Activated naive CD8-positive, alpha-beta T cell treated with anti-CD3 and anti-CD28 coated beads, Interleukin-2, amount 10 ng/mL, durations not matched to agents 7 days and 5 days (primary cell): Measurements from ENCODE around the gene C2CD4A. TPM values are rescaled to one million over a fixed set of nuclear protein-coding genes. Genes with fewer than 3 reads are reported as not detected.

Source experiments
- ATAC-seq: fragments of 150-1000 bp; cut with Tn5 transposase; one replicate; pipeline ENCODE4 v1.10.0; 2021; ENCODE audit warnings: low read depth, moderate library complexity
- POLR2A ChIA-PET: fragments of 350-600 bp; sonication (Branson Sonifier 250); formaldehyde crosslinking; loops from one replicate; lab custom pipeline; 2021; ENCODE audit warnings: antibody characterized with exemption; lab: Charles Lee
- DNase-seq: peaks from one replicate; pipeline ENCODE4 v3.0.0; 2021
- H3K27ac Mint-ChIP-seq: one replicate; pipeline ENCODE4 v1.8.0; 2022; ENCODE audit warnings: mild to moderate bottlenecking, mixed read lengths
- H3K27me3 Mint-ChIP-seq: one replicate; pipeline ENCODE4 v1.8.0; 2022; ENCODE audit warnings: mild to moderate bottlenecking, moderate library complexity, mixed read lengths
- H3K36me3 Mint-ChIP-seq: one replicate; pipeline ENCODE4 v1.8.0; 2021; ENCODE audit warnings: mild to moderate bottlenecking, mixed read lengths
- H3K4me1 Mint-ChIP-seq: one replicate; pipeline ENCODE4 v1.8.0; 2021; ENCODE audit warnings: mixed read lengths
- H3K4me3 Mint-ChIP-seq: one replicate; pipeline ENCODE4 v1.8.0; 2022; ENCODE audit warnings: mild to moderate bottlenecking, moderate library complexity, mixed read lengths
- H3K9me3 Mint-ChIP-seq: one replicate; pipeline ENCODE4 v1.8.0; 2021; ENCODE audit warnings: mixed read lengths
- total RNA-seq, 2 experiments: library from RNA; stranded (reverse); gene quantifications; one replicate each; pipeline ENCODE4 v1.2.3, GENCODE V29; 2021

Gene C2CD4A
- total RNA-seq, 2 experiments from 2014 or later: not detected

- POLR2A ChIA-PET: no interaction called here
Measured at GRCh38 chr15:62052713-62053112, 14.1 kb upstream of the C2CD4A start.

GRCh38 chr15:62053439-62054085 is 13.2 kb upstream of the C2CD4A start:
- no peaks in the 10 kb centered on the region for H3K27me3 Mint-ChIP-seq
- H3K27ac Mint-ChIP-seq: no peak overlapping the region
- H3K9me3 Mint-ChIP-seq: peaks cover 2% of the 10 kb centered on the region
- ATAC-seq: no peak
- peaks cover 20% of the 10 kb centered on the region for H3K36me3 Mint-ChIP-seq
- no peak overlapping the region for H3K4me3 Mint-ChIP-seq
- no peak for DNase-seq
- H3K4me1 Mint-ChIP-seq: peaks cover 11% of the 10 kb centered on the region
- POLR2A ChIA-PET: no interaction called here

More at GRCh38 chr15:62052713-62053112, 14.1 kb upstream of the C2CD4A start:
- no peak overlapping the region for H3K27ac Mint-ChIP-seq
- H3K4me1 Mint-ChIP-seq: peaks cover 9% of the 10 kb centered on the region
- peaks cover 20% of the 10 kb centered on the region for H3K36me3 Mint-ChIP-seq
- H3K27me3 Mint-ChIP-seq: no peaks in the 10 kb centered on the region
- peaks cover 2% of the 10 kb centered on the region for H3K9me3 Mint-ChIP-seq
- ATAC-seq (no peak), DNase-seq (no peak)
- H3K4me3 Mint-ChIP-seq: no peak overlapping the region

GRCh38 chr15:62054979-62055378 is 11.8 kb upstream of the C2CD4A start:
- Mint-ChIP-seq H3K36me3 (peaks cover 16% of the 10 kb centered on the region), H3K9me3 (no peaks in the 10 kb centered on the region), H3K27ac (no peak overlapping the region), H3K4me1 (peaks cover 11% of the 10 kb centered on the region), H3K4me3 (no peak overlapping the region), H3K27me3 (no peaks in the 10 kb centered on the region)
- DNase-seq (no peak), ATAC-seq (no peak)
- POLR2A ChIA-PET: no interaction called here

GRCh38 chr15:62057341-62057980 is 9.3 kb upstream of the C2CD4A start:
- no peak overlapping the region for H3K27ac Mint-ChIP-seq
- peaks cover 25% of the 10 kb centered on the region for H3K4me1 Mint-ChIP-seq
- POLR2A ChIA-PET: no interaction called here

GRCh38 chr15:62058327-62059028 is 8.3 kb upstream of the C2CD4A start:
- DNase-seq (no peak), ATAC-seq (no peak)
- H3K27ac Mint-ChIP-seq: peak overlapping the region; percentile 20
- H3K4me1 Mint-ChIP-seq: peaks cover 24% of the 10 kb centered on the region
- POLR2A ChIA-PET: interaction anchor here (0.5 kb wide), 1 partner anchor 42 kb away, joined by 3 read pairs; no protein-coding TSS in a partner anchor
- H3K9me3 Mint-ChIP-seq: no peaks in the 10 kb centered on the region
- H3K36me3 Mint-ChIP-seq: peaks cover 10% of the 10 kb centered on the region
- H3K4me3 Mint-ChIP-seq: peak overlapping the region; percentile 61
- peaks cover 3% of the 10 kb centered on the region for H3K27me3 Mint-ChIP-seq

More at GRCh38 chr15:62057341-62057980, 9.3 kb upstream of the C2CD4A start:
- no peaks in the 10 kb centered on the region for H3K9me3 Mint-ChIP-seq
- no peaks in the 10 kb centered on the region for H3K27me3 Mint-ChIP-seq
- ATAC-seq (no peak), DNase-seq (no peak)
- H3K36me3 Mint-ChIP-seq: peaks cover 10% of the 10 kb centered on the region
- no peak overlapping the region for H3K4me3 Mint-ChIP-seq

GRCh38 chr15:62059108-62059815 is 7.5 kb upstream of the C2CD4A start:
- Mint-ChIP-seq H3K4me3 (peak overlapping the region; percentile 99), H3K27me3 (peaks cover 8% of the 10 kb centered on the region), H3K36me3 (peaks cover 9% of the 10 kb centered on the region), H3K27ac (peak overlapping the region; percentile 99), H3K9me3 (no peaks in the 10 kb centered on the region), H3K4me1 (peaks cover 21% of the 10 kb centered on the region)
- ATAC-seq (no peak), DNase-seq (no peak)
- POLR2A ChIA-PET: interaction anchor here (0.5 to 1.1 kb wide), 3 partner anchors 17 to 86 kb away, joined by 3 to 4 read pairs (median 3); no protein-coding TSS in a partner anchor

- Mint-ChIP-seq H3K27ac (peak overlapping the region; percentile 99), H3K27me3 (peaks cover 8% of the 10 kb centered on the region), H3K36me3 (peaks cover 6% of the 10 kb centered on the region), H3K4me1 (peaks cover 18% of the 10 kb centered on the region), H3K9me3 (no peaks in the 10 kb centered on the region), H3K4me3 (peak overlapping the region; percentile 99)
- POLR2A ChIA-PET: interaction anchor here (0.8 to 1.3 kb wide), 4 partner anchors 17 to 86 kb away, joined by 3 to 4 read pairs (median 3); no protein-coding TSS in a partner anchor
- DNase-seq (no peak), ATAC-seq (peak; percentile 72)
Measured at GRCh38 chr15:62059816-62060112, 7.0 kb upstream of the C2CD4A start.

- peaks cover 6% of the 10 kb centered on the region for H3K36me3 Mint-ChIP-seq
- H3K9me3 Mint-ChIP-seq: no peaks in the 10 kb centered on the region
- H3K4me1 Mint-ChIP-seq: peaks cover 18% of the 10 kb centered on the region
- peak within 1 kb of the TSS; percentile 99 for H3K27ac Mint-ChIP-seq
- peak; percentile 96 for ATAC-seq
- peak; percentile 95 for DNase-seq
- H3K27me3 Mint-ChIP-seq: peaks cover 13% of the 10 kb centered on the region
- POLR2A ChIA-PET: interaction anchor here (0.6 to 1.3 kb wide), 6 partner anchors 18 to 331 kb away, joined by 3 to 5 read pairs (median 3); no protein-coding TSS in a partner anchor
- peak within 1 kb of the TSS; percentile 99 for H3K4me3 Mint-ChIP-seq
Measured at GRCh38 chr15:62060113-62060895, 6.5 kb upstream of the C2CD4A start, which contains the start of gene VPS13C. Gene VPS13C (minus strand): TSS chr15:62060447. CDS start chr15:62060374, 73 bp downstream.

GRCh38 chr15:62060896-62061280 is 5.9 kb upstream of the C2CD4A start:
- DNase-seq (no peak), ATAC-seq (peak; percentile 2)
- no peaks in the 10 kb centered on the region for H3K9me3 Mint-ChIP-seq
- H3K4me3 Mint-ChIP-seq: peak overlapping the region; percentile 99
- H3K27me3 Mint-ChIP-seq: peaks cover 19% of the 10 kb centered on the region
- peaks cover 6% of the 10 kb centered on the region for H3K36me3 Mint-ChIP-seq
- POLR2A ChIA-PET: interaction anchor here (0.6 to 1.3 kb wide), 5 partner anchors 18 to 331 kb away, joined by 3 to 5 read pairs (median 3); no protein-coding TSS in a partner anchor
- peak overlapping the region; percentile 99 for H3K27ac Mint-ChIP-seq
- peaks cover 18% of the 10 kb centered on the region for H3K4me1 Mint-ChIP-seq

- DNase-seq (no peak), ATAC-seq (no peak)
- H3K27me3 Mint-ChIP-seq: peaks cover 43% of the 10 kb centered on the region
- peaks cover 2% of the 10 kb centered on the region for H3K36me3 Mint-ChIP-seq
- peaks cover 29% of the 10 kb centered on the region for H3K4me1 Mint-ChIP-seq
- H3K4me3 Mint-ChIP-seq: no peak overlapping the region
- H3K27ac Mint-ChIP-seq: no peak overlapping the region
- POLR2A ChIA-PET: no interaction called here
- no peaks in the 10 kb centered on the region for H3K9me3 Mint-ChIP-seq
Measured at GRCh38 chr15:62063825-62064635, 2.7 kb upstream of the C2CD4A start.

- peaks cover 54% of the 10 kb centered on the region for H3K27me3 Mint-ChIP-seq
- POLR2A ChIA-PET: no interaction called here
- H3K4me3 Mint-ChIP-seq: peak overlapping the region; percentile 75
- H3K9me3 Mint-ChIP-seq: no peaks in the 10 kb centered on the region
- H3K27ac Mint-ChIP-seq: no peak overlapping the region
- DNase-seq (peak; percentile 50), ATAC-seq (peak; percentile 55)
- H3K4me1 Mint-ChIP-seq: peaks cover 15% of the 10 kb centered on the region
- no peaks in the 10 kb centered on the region for H3K36me3 Mint-ChIP-seq
Measured at GRCh38 chr15:62067448-62068044, 769 bp downstream of the C2CD4A start.
